NCI-H82 (cell line): ENCODE results near the gene GCN1.
"Not testable (repeated sequence)": the region's sequence is repeated elsewhere in the genome, so short reads cannot be mapped to it uniquely, and the experiment has no call there.

ENCODE experiments used
- DNase-seq: peaks from one replicate; lab custom pipeline; 2025; lab: John Stamatoyannopoulos, UW

The GCN1 gene

GRCh38 chr12:120194534-120195395 is at the start of gene GCN1:
Gene GCN1 (minus strand): TSS chr12:120194715. CDS start chr12:120194697, 18 bp downstream.
- DNase-seq = peak; percentile 84

GRCh38 chr12:120242971-120243699 is 48.6 kb upstream of the GCN1 start:
- DNase-seq = peak; percentile 97

GRCh38 chr12:120242275-120242799 is 47.8 kb upstream of the GCN1 start:
- no peak for DNase-seq

GRCh38 chr12:120241561-120242274 is 47.2 kb upstream of the GCN1 start:
- no peak for DNase-seq

GRCh38 chr12:120240495-120240833 is 45.9 kb upstream of the GCN1 start:
- DNase-seq = no peak

GRCh38 chr12:120239776-120240494 is 45.4 kb upstream of the GCN1 start:
- DNase-seq = no peak

GRCh38 chr12:120238839-120239445 is 44.4 kb upstream of the GCN1 start:
- DNase-seq = no peak

GRCh38 chr12:120238217-120238616 is 43.7 kb upstream of the GCN1 start:
- no peak for DNase-seq

GRCh38 chr12:120237360-120238171 is 43.1 kb upstream of the GCN1 start:
- DNase-seq = no peak

GRCh38 chr12:120236809-120237208 is 42.3 kb upstream of the GCN1 start:
- not testable (repeated sequence) for DNase-seq

- DNase-seq = peak; percentile 50
These were observed 41.1 kb upstream of the GCN1 start for GRCh38 chr12:120235369-120236323.

- peak; percentile 83 for DNase-seq
These were observed 40.3 kb upstream of the GCN1 start for GRCh38 chr12:120234643-120235368.

GRCh38 chr12:120231316-120232011 is 36.9 kb upstream of the GCN1 start:
- DNase-seq = no peak

- peak; percentile 75 for DNase-seq
These were observed 36.4 kb upstream of the GCN1 start for GRCh38 chr12:120230974-120231315.

GRCh38 chr12:120230326-120230973 is 35.9 kb upstream of the GCN1 start:
- peak; percentile 97 for DNase-seq

GRCh38 chr12:120229487-120230325 is 35.2 kb upstream of the GCN1 start:
- peak; percentile 78 for DNase-seq
